IPS-15b (cell line): ENCODE data around the gene RXFP4.
"Not testable (repeated sequence)": the region's sequence is repeated elsewhere in the genome, so short reads cannot be mapped to it uniquely, and the experiment has no call there.

Source experiments
- H3K27me3 ChIP-seq: one replicate; pipeline ENCODE4 v1.6.1; 2013; ENCODE audit warnings: low read length; ENCODE audit not compliant: control insufficient read depth, insufficient read depth
- H3K36me3 ChIP-seq: one replicate; pipeline ENCODE4 v1.6.1; 2013; ENCODE audit warnings: low read length; ENCODE audit not compliant: control insufficient read depth, insufficient read depth
- H3K4me1 ChIP-seq: one replicate; pipeline ENCODE4 v1.6.1; 2013; ENCODE audit warnings: mild to moderate bottlenecking, low read length; ENCODE audit not compliant: control insufficient read depth, insufficient read depth
- H3K4me3 ChIP-seq: one replicate; pipeline ENCODE4 v1.5.1; 2013; ENCODE audit warnings: low read depth, low read length
- H3K9ac ChIP-seq: one replicate; pipeline ENCODE4 v1.6.1; 2013; ENCODE audit warnings: low read depth, mild to moderate bottlenecking, low read length
- H3K9me3 ChIP-seq: one replicate; pipeline ENCODE4 v1.6.1; 2013; ENCODE audit warnings: mild to moderate bottlenecking, low read length; ENCODE audit not compliant: control insufficient read depth, insufficient read depth

The RXFP4 gene

DNA sequence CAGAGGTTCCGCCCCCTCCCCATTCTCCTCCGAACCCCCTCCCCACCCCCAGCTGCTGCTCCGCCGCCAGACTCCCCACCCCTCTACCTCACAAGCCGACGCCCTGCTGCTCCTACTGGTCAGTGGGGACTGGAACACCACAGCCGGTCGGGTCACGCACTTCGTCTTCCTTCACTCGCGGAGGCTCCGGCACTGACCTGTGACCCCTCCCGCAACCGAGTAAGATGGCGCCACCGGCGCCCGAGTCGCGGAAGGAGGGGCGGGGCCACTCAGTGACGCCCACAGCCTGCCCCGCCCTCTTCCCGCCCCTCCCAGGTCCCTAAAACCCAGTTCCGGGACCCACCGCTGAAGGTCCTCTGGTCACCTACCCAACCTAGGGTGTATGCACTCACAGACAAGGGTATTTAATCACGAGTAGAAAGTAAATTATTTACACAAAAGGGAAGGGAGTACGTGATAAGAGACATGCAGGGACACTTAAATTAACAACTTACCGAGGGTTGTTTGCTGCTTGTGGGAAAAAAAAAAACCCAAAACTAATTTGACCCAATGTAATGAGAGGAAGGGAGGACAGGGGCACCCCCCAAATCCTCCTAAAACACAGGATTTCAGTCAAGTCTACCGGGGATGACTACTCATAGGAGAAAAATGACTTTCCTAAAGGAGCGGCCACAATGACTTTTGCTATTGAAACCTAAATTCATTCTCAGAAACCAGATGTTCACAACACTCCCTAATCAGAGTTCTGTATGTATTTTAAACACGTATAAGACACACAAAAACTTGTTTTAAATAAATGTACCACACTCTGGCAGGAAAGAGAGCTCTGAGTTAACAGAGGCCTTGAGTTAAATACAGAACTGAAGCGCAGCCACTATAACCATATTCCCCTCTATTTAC lies 30.0 kb upstream of the RXFP4 start, which contains the start of gene RIT1:
TSS of gene RIT1 (minus strand) at position 194 of the 900 bp plus-strand sequence. CDS start 588 bp downstream, outside the sequence.
- no peaks in the 10 kb centered on the region for H3K9me3 ChIP-seq
- no peaks in the 10 kb centered on the region for H3K27me3 ChIP-seq
- peak within 1 kb of the TSS; percentile 78 for H3K4me3 ChIP-seq
- no peak within 1 kb of the TSS for H3K9ac ChIP-seq
- peaks cover 15% of the 10 kb centered on the region for H3K36me3 ChIP-seq
- no peaks in the 10 kb centered on the region for H3K4me1 ChIP-seq

DNA sequence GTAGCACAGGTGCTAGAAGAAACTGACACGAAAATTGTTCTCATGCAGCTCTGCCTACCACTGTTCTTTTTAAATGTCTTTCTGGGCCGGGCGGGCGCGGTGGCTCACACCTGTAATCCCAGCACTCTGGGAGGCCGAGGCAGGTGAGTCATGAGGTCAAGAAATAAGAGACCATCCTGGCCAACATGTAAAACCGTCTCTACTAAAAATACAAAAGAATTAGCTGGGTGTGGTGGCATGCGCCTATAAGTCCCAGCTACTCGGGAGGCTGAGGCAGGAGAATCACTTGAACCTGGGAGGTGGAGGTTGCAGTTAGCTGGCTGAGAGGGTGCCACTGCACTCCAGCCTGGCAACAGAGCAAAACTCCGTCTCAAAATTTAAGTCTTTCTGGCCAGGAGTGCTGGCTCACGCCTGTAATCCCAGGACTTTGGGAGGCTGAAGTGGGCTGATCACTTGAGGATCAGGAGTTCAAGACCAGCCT lies 29.3 kb upstream of the RXFP4 start:
- no peaks in the 10 kb centered on the region for H3K9me3 ChIP-seq
- no peaks in the 10 kb centered on the region for H3K4me1 ChIP-seq
- H3K27me3 ChIP-seq: no peaks in the 10 kb centered on the region
- H3K4me3 ChIP-seq: no peak overlapping the region
- H3K9ac ChIP-seq: no peak overlapping the region
- H3K36me3 ChIP-seq: peaks cover 9% of the 10 kb centered on the region

DNA sequence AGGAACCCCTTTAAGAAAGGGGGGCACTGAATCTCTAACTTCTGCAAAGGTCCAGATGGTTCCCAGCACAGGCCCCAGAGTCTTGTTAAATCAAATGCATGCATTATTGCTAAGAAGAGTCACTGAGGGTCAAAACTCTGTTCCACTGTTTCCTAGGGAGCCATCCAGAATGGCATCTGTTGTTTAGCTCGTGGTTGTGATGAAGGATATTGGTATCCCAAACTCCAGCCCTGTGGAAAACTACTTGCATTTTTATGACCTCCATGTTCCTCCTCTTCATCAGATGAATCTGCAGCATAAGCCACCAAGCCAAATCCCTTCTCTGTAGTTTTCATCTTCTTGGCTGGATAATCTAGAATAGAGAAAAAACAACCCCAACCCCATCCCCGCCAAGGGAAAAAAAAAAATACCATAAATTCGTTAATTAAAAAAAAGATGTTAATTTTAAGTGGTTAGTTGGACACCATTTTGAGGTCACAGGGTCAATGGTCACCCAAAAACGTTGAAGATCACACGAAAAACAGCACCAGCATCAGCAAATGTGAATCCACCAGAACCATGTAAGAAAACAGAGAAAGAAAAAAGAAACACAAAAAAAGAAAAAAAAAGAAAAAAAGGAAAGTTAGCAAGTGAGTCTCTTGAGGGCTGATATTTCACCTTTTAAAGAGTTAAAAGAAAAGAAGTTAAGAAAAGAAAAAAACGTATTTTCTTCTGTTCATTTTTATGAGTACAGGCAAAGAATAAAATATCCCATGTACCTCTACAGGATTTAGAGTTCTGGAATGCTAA lies 27.3 kb upstream of the RXFP4 start:
- H3K4me1 ChIP-seq: no peaks in the 10 kb centered on the region
- H3K9me3 ChIP-seq: no peaks in the 10 kb centered on the region
- no peaks in the 10 kb centered on the region for H3K27me3 ChIP-seq
- H3K9ac ChIP-seq: no peak overlapping the region
- peaks cover 26% of the 10 kb centered on the region for H3K36me3 ChIP-seq
- H3K4me3 ChIP-seq: no peak overlapping the region

DNA sequence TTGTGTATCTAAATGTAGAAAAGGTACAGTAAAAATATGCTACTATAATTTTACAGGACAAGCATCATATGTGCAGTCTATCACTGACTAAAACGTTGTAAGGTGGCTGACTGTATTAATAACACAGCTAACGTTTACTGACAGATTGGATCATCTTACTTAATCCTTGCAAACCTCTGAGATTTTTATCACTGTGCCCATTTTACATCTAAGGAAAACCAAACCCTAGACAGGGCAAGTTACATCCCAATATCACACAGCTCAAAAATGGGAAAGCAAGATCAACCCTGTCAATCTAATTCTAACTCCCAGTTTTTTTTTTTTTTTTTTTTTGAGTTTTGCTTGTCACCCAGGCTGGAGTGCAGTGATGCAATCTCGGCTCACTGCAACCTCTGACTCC lies 22.8 kb upstream of the RXFP4 start:
- Histone ChIP-seq H3K9me3 (no peaks in the 10 kb centered on the region), H3K4me1 (no peaks in the 10 kb centered on the region), H3K9ac (no peak overlapping the region), H3K27me3 (no peaks in the 10 kb centered on the region), H3K36me3 (peaks cover 54% of the 10 kb centered on the region), H3K4me3 (no peak overlapping the region)

DNA sequence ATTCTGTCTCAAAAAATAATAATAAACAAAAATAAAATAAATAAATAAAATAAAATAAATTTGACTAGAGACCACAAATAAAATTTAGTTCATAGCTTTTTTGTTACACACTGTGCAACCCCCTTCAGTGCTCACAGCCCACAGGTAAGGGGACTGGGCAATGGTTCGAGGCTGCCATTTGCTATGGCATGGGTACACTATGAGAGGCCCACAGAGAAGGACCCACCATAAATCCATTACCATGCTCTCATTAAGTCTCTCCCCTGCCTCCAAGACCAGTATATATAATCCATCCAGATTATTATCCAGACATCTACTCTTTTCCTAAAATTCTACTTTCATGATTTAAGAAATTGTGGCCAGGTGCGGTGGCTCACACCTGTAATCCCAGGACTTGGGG lies 21.6 kb upstream of the RXFP4 start:
- H3K9ac ChIP-seq: no peak overlapping the region
- H3K9me3 ChIP-seq: no peaks in the 10 kb centered on the region
- H3K4me3 ChIP-seq: no peak overlapping the region
- H3K27me3 ChIP-seq: no peaks in the 10 kb centered on the region
- peaks cover 55% of the 10 kb centered on the region for H3K36me3 ChIP-seq
- H3K4me1 ChIP-seq: no peaks in the 10 kb centered on the region

DNA sequence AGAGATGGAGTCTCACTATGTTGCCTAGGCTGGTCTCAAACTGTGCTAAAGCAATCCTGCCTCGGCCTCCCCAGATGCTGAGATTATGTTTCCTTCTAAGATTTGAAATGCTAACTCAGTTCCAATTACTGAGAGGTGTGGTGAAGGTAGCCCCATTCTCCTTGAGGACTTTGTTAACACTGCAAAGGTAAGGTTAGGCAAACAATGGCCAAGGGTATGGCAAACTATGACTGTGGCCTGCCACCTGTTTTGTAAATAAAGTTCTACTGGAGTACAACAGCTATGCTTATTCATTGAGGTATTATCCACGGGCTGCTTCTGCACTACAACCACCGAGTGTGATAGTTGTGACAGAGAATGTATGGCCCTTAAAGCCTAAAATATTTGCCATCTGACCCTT lies 20.7 kb upstream of the RXFP4 start:
- H3K27me3 ChIP-seq: no peaks in the 10 kb centered on the region
- no peak overlapping the region for H3K4me3 ChIP-seq
- no peaks in the 10 kb centered on the region for H3K4me1 ChIP-seq
- peaks cover 58% of the 10 kb centered on the region for H3K36me3 ChIP-seq
- H3K9ac ChIP-seq: no peak overlapping the region
- no peaks in the 10 kb centered on the region for H3K9me3 ChIP-seq

DNA sequence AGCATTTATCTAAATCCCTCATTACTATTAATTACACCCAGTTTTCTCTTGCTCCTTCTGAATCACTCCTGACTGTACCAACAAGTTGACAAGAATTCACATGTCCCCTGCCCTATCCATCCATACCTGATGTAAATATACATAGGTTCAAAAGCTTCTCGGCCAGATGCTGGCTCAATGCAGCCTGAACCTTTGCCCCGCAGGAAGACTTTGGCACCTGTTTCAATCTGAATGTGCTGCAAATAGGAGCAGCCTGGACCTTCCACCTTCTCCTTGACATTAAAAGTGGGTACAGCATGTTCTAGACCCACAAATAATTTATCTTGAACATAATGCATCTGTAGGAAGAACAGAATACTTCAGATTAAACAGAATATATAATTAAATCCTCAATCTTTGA lies 15.9 kb upstream of the RXFP4 start:
- Histone ChIP-seq H3K4me1 (no peaks in the 10 kb centered on the region), H3K36me3 (peaks cover 63% of the 10 kb centered on the region), H3K4me3 (no peak overlapping the region), H3K9ac (no peak overlapping the region), H3K9me3 (no peaks in the 10 kb centered on the region), H3K27me3 (no peaks in the 10 kb centered on the region)

DNA sequence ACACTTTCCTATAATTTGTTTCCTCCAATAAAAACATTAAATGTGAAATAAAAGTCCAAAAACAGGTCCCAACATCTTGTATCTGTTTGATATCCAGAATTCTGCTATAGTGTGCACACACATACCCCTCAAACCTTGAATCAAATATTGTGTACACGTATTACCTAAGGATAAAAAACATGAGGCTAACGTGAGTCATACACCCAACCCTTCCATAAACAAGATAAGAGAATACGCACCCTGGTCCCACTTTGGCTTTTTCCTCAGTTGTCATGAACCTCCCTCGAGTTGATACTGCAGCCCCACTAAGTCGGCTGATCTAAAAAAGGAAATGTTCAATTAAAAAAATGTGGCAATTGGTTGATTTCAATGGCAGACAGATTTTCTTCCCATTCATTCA lies 12.4 kb upstream of the RXFP4 start:
- Histone ChIP-seq H3K27me3 (no peaks in the 10 kb centered on the region), H3K4me3 (no peak overlapping the region), H3K36me3 (peaks cover 49% of the 10 kb centered on the region), H3K9me3 (no peaks in the 10 kb centered on the region), H3K9ac (no peak overlapping the region), H3K4me1 (no peaks in the 10 kb centered on the region)

DNA sequence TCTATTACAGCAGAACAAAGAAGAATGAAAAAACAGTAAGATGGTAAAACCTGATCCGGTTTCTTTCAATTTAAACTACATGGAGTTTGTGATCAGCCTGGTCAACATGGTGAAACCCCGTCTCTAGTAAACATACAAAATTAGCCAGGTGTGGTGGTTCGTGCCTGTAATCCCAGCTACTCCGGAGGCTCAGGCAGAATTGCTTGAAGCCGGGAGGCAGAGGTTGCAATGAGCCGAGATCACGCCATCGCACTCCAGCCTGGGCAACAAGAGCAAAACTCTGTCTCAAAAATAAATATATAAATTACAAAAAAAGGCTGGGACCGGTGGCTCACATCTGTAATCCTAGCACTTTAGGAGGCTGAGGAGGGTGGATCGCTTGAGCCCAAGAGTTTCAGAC lies 10.7 kb upstream of the RXFP4 start:
- H3K27me3 ChIP-seq, H3K4me1 ChIP-seq, H3K4me3 ChIP-seq, H3K9ac ChIP-seq, H3K9me3 ChIP-seq: not testable (repeated sequence)
- peaks cover 38% of the 10 kb centered on the region for H3K36me3 ChIP-seq

DNA sequence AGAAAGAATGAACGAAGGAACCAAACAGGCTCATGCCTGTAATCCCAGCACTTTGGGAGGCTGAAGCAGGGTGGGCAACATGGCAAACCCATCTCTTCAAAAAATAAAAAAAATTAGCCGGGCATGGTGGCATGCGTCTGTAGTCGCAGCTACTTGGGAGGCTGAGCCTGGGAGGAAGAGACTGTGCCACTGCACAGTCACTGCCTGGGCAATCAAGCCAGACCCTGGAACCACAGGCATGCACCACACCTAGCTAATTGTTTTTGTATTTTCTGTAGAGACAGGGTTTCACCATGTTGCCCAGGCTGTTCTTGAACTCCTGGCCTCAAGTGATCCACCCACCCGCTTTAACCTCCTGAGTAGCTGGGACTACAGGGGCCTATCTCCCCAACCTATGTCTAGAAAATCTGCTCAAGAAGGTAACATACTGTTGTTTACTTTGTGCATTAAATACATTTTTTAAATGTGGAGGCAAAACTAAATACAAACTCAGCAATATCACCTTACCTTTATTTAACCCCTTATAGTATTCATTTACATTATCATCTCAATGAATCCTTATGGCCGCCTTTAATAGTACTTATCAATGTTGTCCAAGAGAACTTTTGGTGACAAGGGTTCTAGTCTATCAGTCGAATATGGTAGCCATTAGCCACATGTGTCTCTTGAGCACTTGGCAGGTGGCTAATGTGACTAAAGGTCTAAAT lies 10.0 kb upstream of the RXFP4 start:
- H3K36me3 ChIP-seq: peaks cover 33% of the 10 kb centered on the region
- H3K4me1 ChIP-seq: no peaks in the 10 kb centered on the region
- peak overlapping the region; percentile 18 for H3K4me3 ChIP-seq
- H3K9ac ChIP-seq: no peak overlapping the region
- no peaks in the 10 kb centered on the region for H3K9me3 ChIP-seq
- no peaks in the 10 kb centered on the region for H3K27me3 ChIP-seq

DNA sequence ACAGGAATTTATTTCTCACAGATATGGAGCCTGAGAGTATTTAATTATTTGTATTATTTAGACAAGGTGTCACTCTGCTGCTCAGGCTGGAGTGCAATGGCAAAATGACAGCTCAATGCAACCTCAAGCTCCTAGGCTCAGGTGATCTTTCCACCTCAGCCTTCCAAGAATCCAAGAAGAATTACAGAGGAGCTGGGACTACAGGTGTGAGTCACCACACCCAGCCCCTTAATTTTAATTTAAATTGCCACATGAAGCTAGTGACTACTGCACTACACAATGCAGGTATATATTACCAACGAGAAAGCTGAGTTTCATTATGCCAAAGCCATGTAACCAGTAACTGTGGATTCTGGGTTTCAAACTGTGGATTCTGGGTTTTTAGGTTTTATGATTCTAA lies 9.4 kb upstream of the RXFP4 start:
- Histone ChIP-seq H3K27me3 (no peaks in the 10 kb centered on the region), H3K4me1 (no peaks in the 10 kb centered on the region), H3K4me3 (no peak overlapping the region), H3K9ac (no peak overlapping the region), H3K9me3 (no peaks in the 10 kb centered on the region), H3K36me3 (peaks cover 27% of the 10 kb centered on the region)
